Measurements from ENCODE around the gene HS6ST3. TPM values are rescaled to one million over a fixed set of nuclear protein-coding genes. Genes with fewer than 3 reads are reported as not detected.

Gene HS6ST3
- total and polyA plus RNA-seq, 2 experiments from 2014 or later, result 0.11 TPM; not detected in 1

DNA sequence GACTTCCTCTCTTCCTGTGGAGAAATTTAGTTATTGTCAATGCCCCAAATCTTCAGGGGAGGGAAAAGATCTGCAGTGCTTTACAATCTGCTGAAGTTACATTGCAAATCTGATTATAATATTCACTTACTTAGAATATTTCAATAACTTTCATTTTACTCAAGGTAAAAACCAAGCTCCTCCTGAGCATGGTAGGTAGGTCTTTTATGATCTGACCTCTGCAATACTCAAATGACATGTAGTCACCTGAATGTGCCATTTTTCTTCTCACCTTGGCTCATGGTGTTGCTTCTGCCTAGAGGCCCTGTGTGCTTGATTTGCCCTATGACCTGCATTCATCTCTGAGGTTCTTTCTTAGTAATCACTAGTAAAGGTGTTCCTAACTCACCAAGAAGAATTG, 331.4 kb downstream of the HS6ST3 start:
- Histone ChIP-seq H3K36me3 (ENCODE audit: low read depth) (no peaks in the 10 kb centered on the region), H3F3A (ENCODE audit: insufficient read depth) (no peaks in the 10 kb centered on the region), H3K27me3 (replicated peaks; ENCODE audit: insufficient read depth) (no peaks in the 10 kb centered on the region), H4K20me1 (ENCODE audit: insufficient read depth) (no peaks in the 10 kb centered on the region), H3K9me2 (ENCODE audit: insufficient read depth) (no peaks in the 10 kb centered on the region), H3K9me3 (ENCODE audit: low read depth) (no peaks in the 10 kb centered on the region), H3K4me3 (no peak overlapping the region), H2AFZ (no peak overlapping the region), H3K27ac (no peak overlapping the region), H3K9ac (no peak overlapping the region), H3K4me2 (ENCODE audit: unreplicated experiment) (no peak overlapping the region), H3K4me1 (ENCODE audit: insufficient read depth) (no peaks in the 10 kb centered on the region), H3K79me2 (ENCODE audit: insufficient read depth) (no peaks in the 10 kb centered on the region)
- TF ChIP-seq EZH2phosphoT487 (IDR thresholded peaks at IDR 0.05; ENCODE audit: insufficient read depth, low read depth), result no peak
- no peak for TF ChIP-seq EZH2 (IDR thresholded peaks at IDR 0.05; ENCODE audit: insufficient read depth, poor library complexity, severe bottlenecking)
- in situ Hi-C loops (cut with MboI), result no loop called here
- DNase-seq, result no peak

DNA sequence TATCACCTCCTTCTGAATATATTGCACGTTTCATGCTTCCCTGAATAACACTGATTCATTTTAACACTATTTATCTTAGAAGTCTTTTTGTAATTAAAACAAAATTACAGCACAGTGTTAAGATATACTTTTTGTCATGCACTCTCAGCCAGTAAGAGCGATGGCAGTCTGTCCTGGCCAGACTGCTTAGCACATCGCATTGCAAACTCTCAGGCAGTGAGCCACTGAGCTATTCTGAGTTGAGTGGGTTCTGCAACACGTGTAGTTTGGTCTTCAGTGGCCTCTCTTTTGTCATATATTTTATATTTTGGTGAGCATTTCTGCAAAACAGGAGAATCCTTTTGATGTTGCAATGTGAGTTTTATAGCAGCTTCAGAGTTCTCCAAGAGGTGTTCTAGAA, 332.1 kb downstream of the HS6ST3 start:
- in situ Hi-C loops (cut with MboI), result no loop called here
- H3K4me3 ChIP-seq, result no peak overlapping the region
- 3 to 7% methylated on average over 4 of the region's 4 CpGs for WGBS, 2 experiments (ENCODE audit: low coverage in 1 of 2, low lambda C conversion rate in 2 of 2, missing lambda C conversion rate in 2 of 2)

GRCh38 chr13:96426167-96426566, 336.3 kb downstream of the HS6ST3 start:
- no peaks in the 10 kb centered on the region for H4K20me1 ChIP-seq (ENCODE audit: insufficient read depth)
- H3K9me3 ChIP-seq (ENCODE audit: low read depth), result no peaks in the 10 kb centered on the region
- no peak overlapping the region for H3K27ac ChIP-seq
- H3K4me1 ChIP-seq (ENCODE audit: insufficient read depth), result no peaks in the 10 kb centered on the region
- no peak overlapping the region for H3K4me2 ChIP-seq (ENCODE audit: unreplicated experiment)
- no peak overlapping the region for H3K4me3 ChIP-seq
- WGBS, 2 experiments (ENCODE audit: low coverage in 1 of 2, low lambda C conversion rate in 2 of 2, missing lambda C conversion rate in 2 of 2), result 37 to 57% methylated on average over 3 of the region's 3 CpGs
- H3K79me2 ChIP-seq (ENCODE audit: insufficient read depth), result no peaks in the 10 kb centered on the region
- no peaks in the 10 kb centered on the region for H3K9me2 ChIP-seq (ENCODE audit: insufficient read depth)
- TF ChIP-seq EZH2phosphoT487 (IDR thresholded peaks at IDR 0.05; ENCODE audit: insufficient read depth, low read depth) (no peak), EZH2 (IDR thresholded peaks at IDR 0.05; ENCODE audit: insufficient read depth, poor library complexity, severe bottlenecking) (no peak)
- no peak overlapping the region for H3K9ac ChIP-seq
- in situ Hi-C loops (cut with MboI), result no loop called here
- no peaks in the 10 kb centered on the region for H3K36me3 ChIP-seq (ENCODE audit: low read depth)
- H2AFZ ChIP-seq, result no peak overlapping the region
- H3F3A ChIP-seq (ENCODE audit: insufficient read depth), result no peaks in the 10 kb centered on the region
- no peak for DNase-seq
- H3K27me3 ChIP-seq (replicated peaks; ENCODE audit: insufficient read depth), result no peaks in the 10 kb centered on the region

More for the DNA sequence above, 332.1 kb downstream of the HS6ST3 start:
- TF ChIP-seq EZH2 (IDR thresholded peaks at IDR 0.05; ENCODE audit: insufficient read depth, poor library complexity, severe bottlenecking), result no peak
- no peak for TF ChIP-seq EZH2phosphoT487 (IDR thresholded peaks at IDR 0.05; ENCODE audit: insufficient read depth, low read depth)
- H3K4me1 ChIP-seq (ENCODE audit: insufficient read depth), result no peaks in the 10 kb centered on the region
- H4K20me1 ChIP-seq (ENCODE audit: insufficient read depth), result no peaks in the 10 kb centered on the region
- no peak overlapping the region for H3K4me2 ChIP-seq (ENCODE audit: unreplicated experiment)
- no peaks in the 10 kb centered on the region for H3K36me3 ChIP-seq (ENCODE audit: low read depth)
- H3K9me2 ChIP-seq (ENCODE audit: insufficient read depth), result no peaks in the 10 kb centered on the region
- DNase-seq, result no peak
- no peaks in the 10 kb centered on the region for H3F3A ChIP-seq (ENCODE audit: insufficient read depth)
- H3K27ac ChIP-seq, result no peak overlapping the region
- H3K79me2 ChIP-seq (ENCODE audit: insufficient read depth), result no peaks in the 10 kb centered on the region
- H3K9me3 ChIP-seq (ENCODE audit: low read depth), result no peaks in the 10 kb centered on the region
- H3K27me3 ChIP-seq (replicated peaks; ENCODE audit: insufficient read depth), result no peaks in the 10 kb centered on the region
- H3K9ac ChIP-seq, result no peak overlapping the region
- H2AFZ ChIP-seq, result no peak overlapping the region

DNA sequence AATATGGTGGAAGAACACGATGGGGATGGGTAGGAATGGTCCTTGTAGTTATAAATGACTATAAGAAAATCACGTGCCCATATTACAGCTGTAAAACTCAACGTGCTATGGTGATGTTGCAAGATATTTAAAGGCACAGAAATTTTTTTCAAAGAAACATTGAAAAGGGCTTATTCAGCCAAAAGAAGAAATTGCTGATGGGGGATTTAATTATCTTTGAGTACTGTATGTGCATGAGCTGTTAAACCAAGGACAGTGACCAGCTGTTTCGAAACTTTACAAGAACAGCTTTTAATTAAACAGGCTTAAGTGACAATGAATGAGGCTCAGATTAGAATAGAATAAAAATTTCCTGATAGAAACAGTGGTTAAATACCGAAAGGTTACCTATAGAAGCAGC, 339.0 kb downstream of the HS6ST3 start:
- no peaks in the 10 kb centered on the region for H3K27me3 ChIP-seq (replicated peaks; ENCODE audit: insufficient read depth)
- no peak overlapping the region for H3K9ac ChIP-seq
- no peak for DNase-seq
- H3K4me1 ChIP-seq (ENCODE audit: insufficient read depth), result no peaks in the 10 kb centered on the region
- no peaks in the 10 kb centered on the region for H3K36me3 ChIP-seq (ENCODE audit: low read depth)
- in situ Hi-C loops (cut with MboI), result no loop called here
- no peaks in the 10 kb centered on the region for H3K79me2 ChIP-seq (ENCODE audit: insufficient read depth)
- no peaks in the 10 kb centered on the region for H3F3A ChIP-seq (ENCODE audit: insufficient read depth)
- no peaks in the 10 kb centered on the region for H4K20me1 ChIP-seq (ENCODE audit: insufficient read depth)
- H3K4me3 ChIP-seq, result no peak overlapping the region
- H2AFZ ChIP-seq, result no peak overlapping the region
- H3K27ac ChIP-seq, result no peak overlapping the region
- H3K4me2 ChIP-seq (ENCODE audit: unreplicated experiment), result no peak overlapping the region
- no peaks in the 10 kb centered on the region for H3K9me3 ChIP-seq (ENCODE audit: low read depth)
- H3K9me2 ChIP-seq (ENCODE audit: insufficient read depth), result no peaks in the 10 kb centered on the region
- no peak for TF ChIP-seq EZH2 (IDR thresholded peaks at IDR 0.05; ENCODE audit: insufficient read depth, poor library complexity, severe bottlenecking)
- TF ChIP-seq EZH2phosphoT487 (IDR thresholded peaks at IDR 0.05; ENCODE audit: insufficient read depth, low read depth), result no peak
- 30 to 37% methylated on average over 5 of the region's 5 CpGs for WGBS, 2 experiments (ENCODE audit: low coverage in 1 of 2, low lambda C conversion rate in 2 of 2, missing lambda C conversion rate in 2 of 2)

- Histone ChIP-seq H3K9me3 (ENCODE audit: low read depth) (no peaks in the 10 kb centered on the region), H3K4me3 (no peak overlapping the region), H3K4me1 (ENCODE audit: insufficient read depth) (no peaks in the 10 kb centered on the region), H3K79me2 (ENCODE audit: insufficient read depth) (no peaks in the 10 kb centered on the region), H3K4me2 (ENCODE audit: unreplicated experiment) (no peak overlapping the region), H3K9me2 (ENCODE audit: insufficient read depth) (no peaks in the 10 kb centered on the region), H2AFZ (no peak overlapping the region), H3K36me3 (ENCODE audit: low read depth) (no peaks in the 10 kb centered on the region), H3F3A (ENCODE audit: insufficient read depth) (no peaks in the 10 kb centered on the region), H3K27ac (no peak overlapping the region), H3K27me3 (replicated peaks; ENCODE audit: insufficient read depth) (no peaks in the 10 kb centered on the region), H3K9ac (no peak overlapping the region), H4K20me1 (ENCODE audit: insufficient read depth) (no peaks in the 10 kb centered on the region)
- 46 to 53% methylated on average over 5 of the region's 5 CpGs for WGBS, 2 experiments (ENCODE audit: low coverage in 1 of 2, low lambda C conversion rate in 2 of 2, missing lambda C conversion rate in 2 of 2)
- in situ Hi-C loops (cut with MboI), result no loop called here
- TF ChIP-seq EZH2 (IDR thresholded peaks at IDR 0.05; ENCODE audit: insufficient read depth, poor library complexity, severe bottlenecking), result no peak
- no peak for TF ChIP-seq EZH2phosphoT487 (IDR thresholded peaks at IDR 0.05; ENCODE audit: insufficient read depth, low read depth)
- DNase-seq, result no peak
Observed at GRCh38 chr13:96431044-96431581, 341.2 kb downstream of the HS6ST3 start.

Measured in GM23248 (cell line).